ENCODE data around the gene SDHD.
"Not testable (repeated sequence)": the region's sequence is repeated elsewhere in the genome, so short reads cannot be mapped to it uniquely, and the experiment has no call there.

GRCh38 chr11:112046647-112047046, 40.0 kb upstream of the SDHD start:
- TF ChIP-seq, protein P1, sequence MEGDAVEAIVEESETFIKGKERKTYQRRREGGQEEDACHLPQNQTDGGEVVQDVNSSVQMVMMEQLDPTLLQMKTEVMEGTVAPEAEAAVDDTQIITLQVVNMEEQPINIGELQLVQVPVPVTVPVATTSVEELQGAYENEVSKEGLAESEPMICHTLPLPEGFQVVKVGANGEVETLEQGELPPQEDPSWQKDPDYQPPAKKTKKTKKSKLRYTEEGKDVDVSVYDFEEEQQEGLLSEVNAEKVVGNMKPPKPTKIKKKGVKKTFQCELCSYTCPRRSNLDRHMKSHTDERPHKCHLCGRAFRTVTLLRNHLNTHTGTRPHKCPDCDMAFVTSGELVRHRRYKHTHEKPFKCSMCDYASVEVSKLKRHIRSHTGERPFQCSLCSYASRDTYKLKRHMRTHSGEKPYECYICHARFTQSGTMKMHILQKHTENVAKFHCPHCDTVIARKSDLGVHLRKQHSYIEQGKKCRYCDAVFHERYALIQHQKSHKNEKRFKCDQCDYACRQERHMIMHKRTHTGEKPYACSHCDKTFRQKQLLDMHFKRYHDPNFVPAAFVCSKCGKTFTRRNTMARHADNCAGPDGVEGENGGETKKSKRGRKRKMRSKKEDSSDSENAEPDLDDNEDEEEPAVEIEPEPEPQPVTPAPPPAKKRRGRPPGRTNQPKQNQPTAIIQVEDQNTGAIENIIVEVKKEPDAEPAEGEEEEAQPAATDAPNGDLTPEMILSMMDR (IDR thresholded peaks at IDR 0.05) = not testable (repeated sequence)
- not testable (repeated sequence) for TF ChIP-seq POLR2A (IDR thresholded peaks at IDR 0.05)
